ENCODE data around the gene MXD1.

MXD1 gene

GRCh38 chr2:69952336-69953115 is 37.6 kb downstream of the MXD1 start:
- no peak for DNase-seq

GRCh38 chr2:69954084-69954483 is 39.2 kb downstream of the MXD1 start:
- DNase-seq: no peak

GRCh38 chr2:69955029-69955428 is 40.1 kb downstream of the MXD1 start:
- no peak for DNase-seq

- DNase-seq: no peak
Observed at GRCh38 chr2:69956475-69956979, 41.6 kb downstream of the MXD1 start.

GRCh38 chr2:69957965-69958364 is 43.1 kb downstream of the MXD1 start:
- no peak for DNase-seq

- DNase-seq: no peak
Observed at GRCh38 chr2:69958480-69958879, 43.6 kb downstream of the MXD1 start.

GRCh38 chr2:69959425-69959824 is 44.5 kb downstream of the MXD1 start:
- DNase-seq: no peak

GRCh38 chr2:69960821-69961220 is 45.9 kb downstream of the MXD1 start:
- no peak for DNase-seq

DNA sequence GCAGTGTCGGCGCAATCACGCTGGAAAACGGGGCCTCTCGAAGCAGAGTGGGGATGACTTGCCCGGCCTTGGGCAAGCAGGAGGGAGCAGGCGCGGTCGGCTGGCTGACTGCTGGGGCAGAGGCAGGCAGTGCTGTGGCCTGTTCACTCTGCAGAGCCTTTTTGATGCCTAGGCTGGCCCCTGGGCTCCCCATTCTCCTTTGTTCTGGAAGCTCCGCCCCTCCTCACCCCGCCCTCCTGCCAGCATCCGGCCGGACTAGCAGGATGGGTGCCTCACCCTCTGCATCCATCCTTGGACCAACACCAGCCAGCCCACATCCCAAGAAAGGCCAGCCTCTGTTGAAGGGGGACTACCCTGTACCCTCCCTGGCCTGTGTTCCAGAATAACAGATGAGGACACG is 46.6 kb downstream of the MXD1 start, which contains the start of gene ASPRV1:
ASPRV1 (minus strand) TSS at position 136 of the 400 bp plus-strand sequence. CDS start 195 bp downstream, outside the sequence.
- peak in 53 of 56 donors; percentile 6 to 87 (median 57) for DNase-seq

GRCh38 chr2:69962986-69963730 is 48.2 kb downstream of the MXD1 start:
- DNase-seq: no peak

DNA sequence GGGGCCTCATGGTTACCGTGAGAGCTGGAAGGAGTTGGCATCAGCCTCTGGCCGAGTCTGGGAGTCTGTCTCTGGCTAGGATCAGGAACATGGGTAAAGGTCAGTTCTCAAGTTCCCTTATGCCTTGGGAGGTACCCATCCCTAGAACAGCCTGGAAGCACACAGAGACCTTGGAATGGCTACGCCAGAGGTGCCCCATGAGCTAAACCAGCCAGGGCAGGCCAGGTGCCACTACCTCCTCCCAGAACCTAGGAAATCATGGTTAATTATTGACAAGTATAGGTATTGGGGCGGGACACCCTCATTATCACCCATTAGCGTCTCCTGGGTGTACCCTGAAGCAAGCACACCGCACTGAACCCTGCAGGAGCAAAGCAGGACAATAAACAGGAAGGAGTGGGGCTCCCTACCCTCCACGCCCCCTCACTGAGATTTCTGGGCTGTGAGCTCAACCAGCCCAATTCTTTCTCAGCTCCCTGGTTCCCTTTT is 49.5 kb downstream of the MXD1 start:
- DNase-seq: no peak

GRCh38 chr2:69965756-69966445 is 51.0 kb downstream of the MXD1 start:
- no peak for DNase-seq

GRCh38 chr2:69966496-69966895 is 51.6 kb downstream of the MXD1 start:
- DNase-seq: no peak

- DNase-seq: no peak
Observed at GRCh38 chr2:69968609-69969008, 53.7 kb downstream of the MXD1 start.

- no peak for DNase-seq
Observed at GRCh38 chr2:69969126-69969983, 54.4 kb downstream of the MXD1 start.

- DNase-seq: no peak
Observed at GRCh38 chr2:69969991-69970390, 55.1 kb downstream of the MXD1 start.

GRCh38 chr2:69972822-69973221 is 57.9 kb downstream of the MXD1 start:
- DNase-seq: no peak

DNA sequence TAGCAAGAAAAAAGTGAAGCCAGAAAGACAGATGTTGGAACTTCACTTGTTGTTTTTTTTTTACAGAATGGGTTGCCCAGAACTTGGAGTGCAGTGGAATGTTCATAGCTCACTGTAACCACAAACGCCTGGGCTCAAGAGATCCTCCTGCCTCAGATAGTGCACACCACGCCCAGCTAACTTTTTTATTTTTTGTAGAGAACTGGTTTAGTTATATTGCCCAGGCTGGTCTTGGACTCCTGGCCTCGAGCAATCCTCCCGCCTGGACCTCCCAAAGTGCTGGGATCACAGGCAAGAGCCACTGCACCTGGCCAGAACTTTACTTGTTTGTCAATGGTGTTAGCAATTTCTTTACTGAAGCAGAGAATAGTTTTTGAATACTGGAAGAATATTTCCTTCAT is 58.4 kb downstream of the MXD1 start:
- DNase-seq: no peak

DNA sequence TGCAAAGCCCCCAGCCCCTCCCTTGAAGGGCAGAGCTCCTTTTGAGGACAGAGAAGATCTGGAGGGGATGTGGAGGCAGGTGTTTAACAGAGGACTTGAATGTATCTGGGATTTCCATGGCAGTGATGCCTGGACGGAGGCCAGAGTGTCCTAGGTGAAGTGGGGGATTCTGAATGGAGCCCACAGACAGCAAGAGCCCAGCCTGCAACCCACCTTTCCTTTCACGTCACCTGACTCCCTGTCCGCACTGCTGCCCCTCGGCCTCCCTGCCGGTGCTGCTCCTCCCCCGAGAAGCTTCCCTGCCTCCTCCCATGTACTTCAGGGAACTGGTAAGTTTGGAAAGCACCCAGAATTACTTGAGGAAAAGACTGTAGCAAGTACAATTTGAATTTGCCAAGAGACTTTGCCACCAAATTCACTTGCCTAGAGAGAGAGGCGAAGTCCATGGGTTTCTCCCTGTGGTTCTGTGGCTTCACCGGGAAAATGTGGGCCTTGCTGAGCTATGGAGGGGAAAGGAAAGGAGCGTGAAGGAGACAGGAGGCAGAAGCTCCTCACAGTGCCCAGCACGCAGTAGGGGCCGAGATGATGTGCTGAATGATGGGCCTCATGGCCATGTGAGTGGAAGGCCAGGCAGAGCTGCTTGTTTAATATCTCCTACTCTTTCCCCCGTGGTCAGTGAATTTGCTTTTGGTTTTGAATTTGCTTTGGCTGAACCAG is 60.4 kb downstream of the MXD1 start:
- DNase-seq: no peak

- DNase-seq: no peak
Observed at GRCh38 chr2:69975853-69976462, 61.0 kb downstream of the MXD1 start.

All from amygdala (tissue), 56 donors.